Amniotic stem cell (primary cell): Measurements from ENCODE around the gene SUFU.

Experiments
- DNase-seq: peaks from one replicate; lab custom pipeline; 2025; lab: John Stamatoyannopoulos, UW

The SUFU gene

DNA sequence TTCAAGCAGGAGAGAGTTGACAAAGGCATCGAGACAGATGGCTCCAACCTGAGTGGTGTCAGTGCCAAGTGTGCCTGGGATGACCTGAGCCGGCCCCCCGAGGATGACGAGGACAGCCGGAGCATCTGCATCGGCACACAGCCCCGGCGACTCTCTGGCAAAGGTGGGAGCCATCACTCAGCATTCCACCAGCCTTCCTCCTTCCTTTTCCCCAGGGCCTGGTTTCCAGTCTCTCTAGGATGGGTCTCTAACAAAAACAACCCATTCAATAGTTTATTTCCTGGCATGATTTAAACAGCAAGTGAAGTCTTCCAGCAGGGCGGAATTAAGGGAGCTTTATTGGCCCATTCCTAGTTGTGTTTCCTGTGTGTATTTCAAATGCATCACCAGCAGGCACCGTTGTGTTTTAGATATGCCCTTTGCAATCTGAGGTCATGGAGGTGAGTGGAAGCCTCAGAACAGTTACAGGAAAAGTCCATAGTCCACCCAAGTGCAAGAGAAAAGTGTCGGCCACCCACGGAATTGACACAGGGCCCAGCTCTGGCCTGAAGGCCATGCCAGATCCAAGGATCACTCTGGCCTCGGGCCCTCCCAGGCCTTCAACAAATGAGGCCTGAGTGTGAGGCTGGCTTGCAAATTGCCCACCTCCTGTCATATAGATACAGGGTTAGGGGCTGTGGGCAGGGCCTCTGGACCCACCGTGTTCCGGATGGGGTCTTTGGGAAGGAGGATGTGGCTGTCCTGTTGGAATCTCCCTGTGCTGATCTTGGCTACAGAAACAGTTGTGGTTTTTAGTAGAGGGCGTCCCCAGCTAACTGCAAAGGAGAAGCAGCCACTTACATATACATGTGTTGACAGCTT, 93.6 kb downstream of the SUFU start:
- no peak for DNase-seq

DNA sequence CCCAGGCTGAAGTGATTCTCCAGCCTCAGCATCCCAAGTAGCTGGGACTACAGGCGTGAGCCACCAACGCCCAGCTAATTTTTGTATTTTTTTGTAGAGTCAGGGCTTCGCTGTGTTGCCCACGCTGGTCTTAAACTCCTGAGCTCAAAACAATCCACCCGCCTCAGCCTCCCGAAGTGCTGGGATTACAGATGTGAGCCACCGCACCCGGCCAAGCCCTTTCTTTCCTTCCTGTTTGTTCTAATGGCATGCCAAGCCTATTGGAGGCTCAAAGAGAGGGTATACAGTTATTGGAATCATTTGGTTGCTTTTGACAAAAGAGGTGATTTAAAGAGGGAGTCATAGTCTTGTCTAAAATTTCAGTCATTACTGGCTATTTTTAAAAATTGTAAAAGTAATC, 94.5 kb downstream of the SUFU start:
- no peak for DNase-seq

DNA sequence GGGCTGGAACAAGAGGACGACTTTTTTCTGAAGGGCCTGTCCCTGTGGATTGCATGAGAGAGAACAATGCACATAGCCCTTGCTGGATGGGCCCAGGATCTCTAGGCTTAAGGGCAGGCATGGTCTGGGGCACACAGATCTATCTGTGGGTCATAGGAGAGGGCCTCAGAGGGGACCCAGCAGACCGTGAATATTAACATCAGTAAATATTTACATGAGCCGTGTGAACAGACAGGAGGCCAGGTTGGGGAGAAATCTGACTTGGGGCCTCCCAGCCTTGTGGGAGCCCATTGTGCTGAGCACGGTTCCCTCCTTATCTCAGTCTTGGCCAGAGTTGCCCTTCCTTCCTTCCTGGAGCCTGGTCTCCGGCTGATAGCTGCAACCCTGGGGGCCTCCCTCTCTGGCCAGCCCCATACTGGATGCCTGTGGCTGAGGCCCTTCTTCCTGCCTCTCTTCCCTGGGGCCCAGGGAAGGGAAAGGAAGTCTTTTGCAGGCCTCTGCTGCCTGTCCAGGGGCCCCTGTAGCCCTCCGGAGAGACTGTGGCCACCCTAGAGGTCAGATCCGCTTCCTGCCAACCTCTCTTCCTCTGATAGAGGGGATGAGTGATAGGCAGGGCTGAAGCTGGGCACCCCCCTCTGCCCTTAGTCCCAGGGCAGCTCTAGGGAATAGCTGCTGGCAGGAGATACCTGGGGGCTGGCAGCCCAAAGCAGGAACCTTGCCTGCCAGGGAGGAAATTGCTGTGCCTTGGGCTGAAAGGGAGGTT, 96.0 kb downstream of the SUFU start:
- no peak for DNase-seq

DNA sequence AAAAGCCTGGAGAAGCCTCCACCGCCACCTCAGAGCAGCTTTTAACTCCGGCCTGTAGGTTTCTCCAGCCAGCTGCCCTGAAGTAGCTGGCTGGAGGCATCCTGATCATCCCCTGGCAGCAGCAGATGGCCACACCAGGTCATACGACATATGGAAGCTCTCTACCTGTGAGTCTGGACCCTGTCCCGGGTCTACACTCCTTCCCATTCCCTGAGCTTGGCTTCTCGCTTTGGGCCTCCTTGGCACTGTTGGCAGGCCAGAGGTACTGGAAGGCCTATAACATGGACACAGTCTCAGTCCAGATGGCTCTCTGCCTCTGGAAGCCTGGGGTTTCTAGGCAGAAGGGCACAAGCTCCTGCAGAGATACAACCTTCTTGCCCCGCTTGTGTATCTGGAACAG, 97.0 kb downstream of the SUFU start:
- DNase-seq, result no peak

DNA sequence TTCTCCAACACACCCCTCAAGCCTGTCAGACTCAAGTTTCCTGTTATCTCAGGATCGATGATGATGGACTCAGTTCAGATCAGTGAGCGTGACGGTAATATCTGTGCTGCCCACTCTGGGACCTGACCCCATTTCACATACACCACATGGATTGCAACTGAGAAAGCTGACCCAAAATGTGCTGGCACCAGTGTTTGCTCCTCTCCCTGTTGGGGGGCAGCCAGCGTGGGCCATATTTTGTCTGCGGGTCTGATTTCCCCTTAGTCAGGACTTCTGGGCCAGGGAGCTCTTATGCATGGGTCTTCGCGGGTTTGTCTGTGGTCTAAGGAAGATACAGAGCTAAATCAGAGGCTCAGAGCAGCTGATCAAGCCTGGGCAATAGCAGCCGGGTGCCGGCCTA, 97.9 kb downstream of the SUFU start:
- no peak for DNase-seq

DNA sequence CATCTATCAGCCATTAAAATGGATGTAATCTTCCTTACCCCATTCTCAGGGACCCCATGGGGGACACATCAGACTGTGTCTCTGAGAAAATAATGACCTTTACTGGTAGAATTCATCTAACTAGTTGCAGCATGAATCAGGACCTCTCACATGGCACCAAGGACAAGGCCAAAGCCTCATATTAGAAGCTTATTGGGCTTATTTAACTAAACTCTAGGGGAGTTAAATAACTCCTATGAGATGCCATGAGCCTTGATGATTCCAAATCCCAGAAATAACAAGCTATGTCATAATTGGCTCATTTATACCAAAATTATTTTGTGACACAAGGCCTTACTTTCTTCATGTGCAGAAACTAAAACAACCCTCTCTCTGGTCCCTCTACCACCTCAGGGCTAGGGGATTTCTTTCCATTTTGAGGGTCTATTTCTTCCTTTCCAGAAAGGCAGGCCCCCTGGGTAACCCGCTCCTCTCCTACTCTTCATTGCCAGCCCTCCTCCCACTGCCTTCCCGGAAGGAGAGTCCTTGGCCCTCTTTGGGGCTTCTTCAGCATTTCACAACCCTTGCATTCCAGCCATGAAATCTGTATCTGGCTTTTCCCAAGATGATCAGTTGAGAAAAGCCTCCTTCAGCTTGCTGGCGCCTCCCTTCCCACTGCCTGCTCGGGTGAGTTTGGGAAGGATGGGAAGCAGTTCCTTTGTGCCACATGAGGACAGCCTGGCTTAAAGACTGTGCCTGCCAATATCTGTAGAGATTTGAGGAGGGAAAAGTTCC, 98.7 kb downstream of the SUFU start:
- no peak for DNase-seq

DNA sequence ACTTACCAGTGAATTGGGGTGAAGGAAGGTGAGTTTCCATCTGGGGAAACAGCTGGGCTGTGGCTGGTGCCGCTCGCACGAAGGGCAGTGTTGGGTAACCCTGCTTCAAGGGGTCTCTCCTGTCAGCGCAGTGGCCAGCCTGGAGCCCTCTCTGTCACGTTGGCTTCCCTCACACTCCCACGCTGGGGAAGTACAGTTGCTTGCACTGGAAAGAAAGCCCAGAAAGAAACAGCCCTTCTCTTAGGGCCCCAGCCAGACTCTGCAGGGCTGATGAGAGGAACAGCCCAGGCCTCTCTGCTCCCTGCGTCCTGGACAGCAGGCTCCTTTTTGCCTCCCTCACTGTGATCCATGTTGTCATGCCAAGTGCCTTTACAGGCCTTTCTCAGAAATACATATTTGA, 100.2 kb downstream of the SUFU start:
- DNase-seq, result no peak

DNA sequence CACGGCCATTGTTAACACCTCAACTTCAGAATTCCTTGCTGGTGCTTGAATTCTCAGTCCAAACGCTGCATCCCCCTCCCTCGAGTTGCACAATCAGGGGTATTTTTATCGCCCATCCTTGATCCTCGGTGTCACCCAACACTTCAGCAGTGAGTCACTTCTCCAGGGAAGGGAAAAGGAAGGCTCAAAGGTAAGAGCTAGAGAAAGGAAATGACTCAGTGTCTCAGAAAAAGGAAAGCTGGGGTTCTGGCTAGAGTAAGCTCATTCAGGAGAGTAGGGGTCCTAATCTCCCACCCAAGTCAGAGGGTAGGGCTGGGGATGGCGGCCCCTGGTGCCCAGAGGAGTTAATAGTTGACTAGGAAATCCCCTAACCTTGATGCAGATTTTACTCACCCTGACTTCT, 100.7 kb downstream of the SUFU start:
- DNase-seq, result peak; percentile 49

DNA sequence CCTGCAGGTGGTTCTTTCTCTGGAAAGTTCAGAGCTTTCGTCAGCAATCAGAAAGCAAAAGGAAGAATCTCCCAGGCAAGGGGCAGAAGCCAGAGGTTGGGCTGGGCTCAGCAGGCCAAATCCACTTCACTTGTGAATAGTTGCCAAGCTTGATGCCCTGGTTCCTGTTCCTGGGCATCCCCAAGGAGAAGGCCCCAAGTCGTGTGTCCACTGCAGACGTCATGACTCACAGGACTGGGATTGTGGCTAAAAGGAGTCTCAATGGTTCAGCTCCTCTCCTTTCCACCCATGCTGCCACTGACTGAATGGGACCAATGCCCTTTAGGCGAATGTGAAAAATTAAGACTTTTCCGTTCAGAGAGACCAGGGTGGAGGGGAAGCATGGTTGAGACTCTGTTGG, 101.9 kb downstream of the SUFU start:
- DNase-seq, result no peak

DNA sequence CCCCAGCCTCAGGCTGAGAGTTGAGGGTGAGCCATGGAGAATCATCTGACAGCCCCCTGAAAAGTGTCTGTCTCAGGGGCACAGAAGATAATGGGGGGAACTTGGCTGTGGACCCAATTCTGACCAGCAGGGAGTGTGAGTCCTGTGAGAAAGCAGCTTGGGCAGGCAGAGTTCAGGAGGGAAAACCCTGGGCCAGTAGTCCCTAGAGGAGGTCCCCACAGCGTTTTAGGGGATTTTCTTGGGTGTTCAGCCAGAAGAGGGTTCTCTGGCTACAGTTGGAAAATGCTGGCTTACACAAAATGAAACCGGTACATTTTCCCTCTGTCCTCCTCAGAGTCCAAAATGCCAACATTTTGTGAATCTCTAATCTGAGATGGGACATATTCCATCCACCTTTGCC, 104.7 kb downstream of the SUFU start:
- DNase-seq, result no peak

DNA sequence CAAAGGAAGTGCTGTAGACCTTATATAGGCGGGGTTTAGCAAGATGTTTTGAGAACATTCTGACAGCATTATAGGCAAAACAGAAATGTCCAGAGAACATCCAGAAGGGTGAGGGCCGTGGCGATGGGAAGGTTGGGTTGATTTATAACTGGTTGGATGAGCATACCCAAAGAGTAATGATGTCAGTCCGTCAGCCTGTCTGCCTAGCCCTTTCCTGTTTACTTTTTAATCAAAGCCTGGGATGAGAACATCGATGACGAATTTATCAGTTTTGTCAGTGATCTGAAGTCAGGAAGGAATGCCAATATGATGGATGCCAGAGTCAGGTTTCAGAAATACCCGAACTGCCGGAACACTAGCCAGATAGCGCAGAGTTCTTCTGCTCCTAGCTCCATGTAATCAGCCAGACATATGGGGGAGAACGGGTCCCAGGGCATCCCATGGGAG, 106.7 kb downstream of the SUFU start:
- no peak for DNase-seq

DNA sequence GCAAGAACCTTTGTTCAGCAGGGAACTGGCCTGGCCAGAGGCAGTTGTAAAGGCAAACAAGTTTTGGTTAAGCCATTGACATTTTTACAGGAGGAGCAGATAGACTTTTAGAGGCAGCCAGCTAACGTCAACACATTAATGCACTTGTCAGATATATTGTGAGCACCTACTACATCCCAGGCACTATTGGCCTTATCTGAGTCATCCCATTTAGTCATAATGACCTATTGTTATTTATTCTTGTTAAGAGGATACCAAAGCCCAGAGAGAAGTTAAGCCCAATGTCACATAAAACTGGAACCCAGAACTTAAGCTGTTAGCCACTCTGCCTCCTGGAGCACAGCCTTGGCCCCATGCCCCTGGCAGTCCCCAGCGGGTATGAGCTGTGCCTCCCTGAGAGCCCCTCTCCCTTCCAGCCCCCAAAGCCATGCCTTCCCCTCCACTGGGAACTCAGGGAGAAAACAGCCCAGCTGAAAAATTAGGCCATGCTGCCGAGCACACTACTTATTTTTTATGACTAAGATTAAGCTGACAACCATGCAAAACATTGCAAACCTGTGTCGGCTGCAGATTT, 107.8 kb downstream of the SUFU start:
- no peak for DNase-seq

DNA sequence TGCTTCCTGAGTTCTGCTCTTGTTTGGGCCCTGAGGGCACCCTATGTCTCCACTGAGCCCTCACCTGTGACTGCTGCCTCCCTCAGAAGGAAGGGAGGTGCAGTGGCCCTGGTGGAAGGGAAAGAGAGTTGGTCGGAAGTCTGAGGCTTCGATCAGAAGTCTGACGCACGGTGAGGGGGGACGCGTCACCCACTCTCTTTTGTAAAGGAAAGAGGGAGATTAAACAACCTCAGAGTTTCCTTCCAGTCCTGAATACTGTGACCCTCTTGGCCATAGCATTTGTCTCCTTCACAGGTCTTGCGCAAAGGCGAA, 109.1 kb downstream of the SUFU start:
- no peak for DNase-seq

DNA sequence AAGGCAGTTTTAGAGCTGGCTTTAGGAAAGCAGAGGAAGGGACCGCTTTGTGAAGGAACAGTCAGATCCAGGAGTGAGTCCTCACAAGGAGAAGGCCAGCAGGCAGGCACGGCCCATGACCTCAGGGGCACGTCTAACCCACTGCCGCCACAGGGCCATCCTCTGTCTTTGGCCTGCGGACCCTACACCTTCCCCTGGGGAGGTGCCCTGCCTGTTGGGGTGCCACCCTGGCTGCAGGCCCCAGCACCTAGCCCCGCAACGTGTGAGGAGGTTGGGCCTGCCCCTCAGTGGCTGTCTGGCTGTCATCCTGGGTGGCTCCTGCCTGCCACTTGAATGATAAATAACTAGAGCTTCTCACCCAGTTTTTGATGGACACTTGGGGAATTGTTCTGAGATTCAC, 109.5 kb downstream of the SUFU start:
- no peak for DNase-seq

DNA sequence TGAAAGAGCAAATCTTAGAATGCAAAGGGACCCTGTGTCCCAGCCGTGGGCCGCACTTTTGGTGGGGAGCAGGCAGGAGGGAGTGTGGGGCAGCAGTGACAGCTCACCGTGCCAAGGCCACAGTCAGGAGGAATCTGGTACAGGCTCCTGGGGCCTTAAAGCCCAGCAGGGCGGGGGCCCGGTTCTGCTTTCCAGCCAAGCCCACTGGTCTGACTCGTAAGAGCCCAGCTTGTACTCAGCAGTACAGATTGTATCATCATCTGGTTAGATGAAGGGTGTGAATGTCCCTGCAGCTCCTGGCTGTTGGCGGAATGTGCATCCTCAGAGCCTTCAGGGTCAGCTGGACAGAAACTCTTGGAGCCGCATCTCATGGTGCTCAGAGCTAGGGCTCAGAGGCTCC, 110.0 kb downstream of the SUFU start:
- no peak for DNase-seq

DNA sequence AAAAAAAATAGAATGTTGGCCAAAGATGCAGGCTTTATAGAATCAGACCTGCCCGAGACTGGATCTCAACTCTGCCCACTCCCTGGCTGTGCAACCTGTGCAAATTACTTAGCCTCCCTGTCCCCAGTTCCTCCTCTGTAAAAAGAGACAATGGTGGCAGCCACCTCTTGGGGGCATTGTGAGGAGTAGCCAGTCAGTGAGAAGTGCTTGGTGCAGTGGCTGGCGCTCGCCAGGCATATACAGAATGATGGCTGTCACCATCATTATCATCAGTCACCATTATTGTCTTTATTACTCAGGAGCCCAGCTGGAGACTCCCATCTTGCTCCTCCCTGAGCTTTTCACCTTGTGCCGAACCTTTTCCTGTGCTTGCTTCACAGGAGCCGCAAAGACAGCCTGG, 111.1 kb downstream of the SUFU start:
- no peak for DNase-seq

DNA sequence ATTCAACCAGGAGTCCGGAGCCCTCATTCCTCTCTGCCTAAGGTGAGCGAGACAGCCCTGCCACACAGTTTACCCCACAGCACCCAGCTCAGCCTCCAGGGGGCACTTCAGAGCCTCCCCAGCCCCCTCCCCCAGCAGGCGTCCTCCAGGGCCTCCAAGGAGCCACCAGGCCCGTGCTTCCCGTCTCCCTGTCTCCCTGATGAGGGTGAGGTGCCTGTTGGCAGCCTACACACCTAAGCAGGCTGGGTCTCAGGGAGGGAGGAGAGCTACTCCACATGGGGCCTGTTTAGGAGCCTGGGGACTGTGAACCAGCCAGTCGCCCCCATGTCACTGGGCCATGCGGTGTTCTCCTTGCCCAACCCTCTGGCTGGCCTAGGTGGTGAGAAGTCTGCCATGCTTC, 111.6 kb downstream of the SUFU start:
- DNase-seq, result no peak

DNA sequence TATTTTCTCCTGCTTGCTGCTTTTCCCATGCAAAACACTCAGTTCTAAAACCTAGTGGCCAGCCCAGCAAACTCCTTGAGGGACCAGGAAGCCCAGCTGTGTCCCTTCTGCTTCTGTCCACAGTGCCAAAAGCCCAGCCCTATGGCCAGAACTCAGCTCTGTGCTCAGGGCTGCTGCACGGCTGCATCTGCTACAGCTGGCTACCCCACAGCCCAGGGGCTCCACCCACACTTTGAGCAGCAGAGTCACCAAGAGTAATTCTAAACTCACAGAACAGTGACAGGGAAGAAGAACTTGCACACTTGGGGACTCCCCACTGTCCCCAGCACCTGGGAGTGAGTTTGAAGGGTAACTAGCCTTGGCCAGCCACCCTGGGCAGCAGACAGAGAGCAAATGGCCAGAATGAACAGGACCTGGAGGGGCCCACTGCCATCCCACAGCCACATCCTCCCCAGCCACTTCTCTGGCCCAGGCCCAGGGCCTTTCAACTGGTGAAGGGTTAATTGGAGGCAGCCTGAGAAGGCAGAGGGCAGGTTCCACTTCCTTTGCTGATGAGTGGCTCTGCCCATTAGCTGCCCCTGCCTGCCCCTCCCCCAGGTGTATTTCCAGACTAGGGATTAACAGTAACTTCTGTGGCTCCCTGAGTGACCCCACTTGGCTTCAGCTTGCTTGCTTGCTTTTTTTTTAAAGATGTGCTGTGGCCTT, 112.4 kb downstream of the SUFU start:
- no peak for DNase-seq

DNA sequence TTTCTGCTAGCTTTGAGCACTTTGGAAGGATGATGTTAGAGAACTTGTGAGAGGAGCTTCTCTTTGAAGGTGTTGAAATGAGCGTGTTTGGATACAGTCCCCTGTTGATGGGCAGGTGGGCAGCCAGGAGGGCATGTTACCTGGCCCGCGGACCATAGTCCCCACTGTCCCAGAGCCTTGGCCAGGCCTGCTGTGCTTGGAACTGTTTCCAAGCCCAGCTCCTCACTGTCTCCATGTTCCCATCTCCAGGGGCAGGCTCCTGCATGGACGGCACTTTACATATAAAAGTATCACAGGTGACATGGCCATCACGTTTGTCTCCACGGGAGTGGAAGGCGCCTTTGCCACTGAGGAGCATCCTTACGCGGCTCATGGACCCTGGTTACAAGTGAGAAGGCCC, 113.3 kb downstream of the SUFU start:
- DNase-seq, result no peak

DNA sequence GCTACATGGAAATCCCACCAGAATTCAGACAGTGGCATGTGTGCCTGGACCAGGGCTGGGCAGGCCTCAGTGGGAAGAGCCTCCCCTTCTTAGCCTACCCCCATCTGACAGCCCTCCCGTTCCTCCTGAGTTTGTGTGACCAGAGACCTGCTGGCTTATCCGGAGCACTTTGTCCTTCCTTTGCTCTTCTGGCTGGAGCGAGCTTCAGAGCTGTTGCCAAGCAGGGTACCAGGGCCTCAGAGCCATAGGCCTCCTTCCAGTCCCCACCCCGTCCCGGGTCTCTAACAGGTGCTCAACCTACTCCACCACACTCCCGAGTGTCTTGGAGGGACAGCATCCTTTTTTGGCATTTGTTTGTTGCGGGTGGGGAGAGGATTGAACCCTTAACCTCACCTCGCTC, 114.0 kb downstream of the SUFU start:
- DNase-seq, result no peak

DNA sequence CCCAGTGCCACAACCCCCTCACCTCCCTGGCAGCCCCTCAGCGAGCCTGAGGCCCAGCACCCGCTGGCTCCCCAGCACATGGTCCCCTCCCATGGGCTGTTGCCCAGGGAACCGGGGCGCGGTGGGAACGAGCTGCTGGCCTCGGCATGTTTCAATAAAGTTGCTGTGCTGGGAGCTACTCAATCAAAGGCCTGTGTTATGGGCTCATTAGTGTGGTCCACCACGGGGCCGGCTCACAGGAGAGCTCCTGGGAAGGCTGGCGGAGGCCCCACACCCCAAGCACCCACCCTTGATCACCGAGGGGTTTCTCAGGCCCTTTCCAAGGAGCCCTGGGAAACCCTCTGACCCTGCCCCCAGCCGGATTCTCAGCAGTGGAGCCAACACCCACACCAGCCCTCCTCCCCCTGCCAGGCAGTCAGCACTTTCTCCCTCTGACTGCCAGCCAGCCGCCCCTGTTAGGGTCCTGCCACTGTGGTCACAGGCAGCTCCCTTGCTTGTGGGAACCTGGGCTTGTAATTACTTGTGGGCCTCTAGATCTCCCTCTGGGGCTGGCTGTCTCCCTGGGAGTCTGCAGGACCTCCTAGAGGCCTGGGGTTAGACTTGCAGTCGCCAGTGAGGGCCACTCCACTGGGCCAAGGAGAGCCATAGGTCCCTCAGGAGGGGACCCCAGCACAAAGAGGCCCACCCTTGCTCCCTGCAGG, 115.7 kb downstream of the SUFU start:
- DNase-seq, result no peak
